Measurements from ENCODE around the gene PRR3. TPM values are rescaled to one million over a fixed set of nuclear protein-coding genes. Genes with fewer than 3 reads are reported as not detected.
A peak's percentile ranks its signal among the peaks of the same experiment; 100 is the strongest.

PRR3 gene
- total and polyA plus RNA-seq, 9 of the 15 experiments (the other 6 are each of a cell fraction or from before 2014, with no cell fraction given), result 23.5 to 59.6 (median 28.8) TPM

DNA sequence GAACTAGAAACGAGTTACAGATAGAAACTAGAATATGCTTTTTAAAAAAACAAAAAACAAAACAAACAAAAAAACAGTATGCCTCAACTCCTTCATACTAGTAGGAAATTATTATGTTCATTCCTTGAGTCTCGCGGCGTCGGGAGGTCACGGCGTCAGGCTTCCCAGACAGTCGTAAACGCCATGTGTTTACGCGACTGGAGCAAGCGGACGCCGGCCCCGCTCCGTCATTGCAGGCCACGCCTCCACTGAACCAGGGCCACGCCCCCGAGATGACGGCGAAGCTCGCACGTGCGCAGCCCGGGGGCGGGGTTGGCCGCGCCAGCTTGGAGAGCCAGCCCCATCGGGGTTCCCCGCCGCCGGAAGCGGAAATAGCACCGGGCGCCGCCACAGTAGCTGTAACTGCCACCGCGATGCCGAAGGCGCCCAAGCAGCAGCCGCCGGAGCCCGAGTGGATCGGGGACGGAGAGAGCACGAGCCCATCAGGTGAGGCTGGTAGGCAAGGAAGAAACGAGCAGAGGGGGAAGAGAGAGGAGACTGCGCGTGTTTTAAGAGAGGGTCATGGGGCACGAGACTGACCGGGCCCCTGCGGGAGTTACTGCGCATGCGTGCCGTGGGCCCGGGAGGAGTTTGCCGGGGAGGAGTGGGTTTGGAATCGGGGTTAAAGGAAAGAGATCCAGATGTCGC, 14.1 kb downstream of the PRR3 start, which contains the start of gene ABCF1 (continued):
- TF ChIP-seq, protein P1, sequence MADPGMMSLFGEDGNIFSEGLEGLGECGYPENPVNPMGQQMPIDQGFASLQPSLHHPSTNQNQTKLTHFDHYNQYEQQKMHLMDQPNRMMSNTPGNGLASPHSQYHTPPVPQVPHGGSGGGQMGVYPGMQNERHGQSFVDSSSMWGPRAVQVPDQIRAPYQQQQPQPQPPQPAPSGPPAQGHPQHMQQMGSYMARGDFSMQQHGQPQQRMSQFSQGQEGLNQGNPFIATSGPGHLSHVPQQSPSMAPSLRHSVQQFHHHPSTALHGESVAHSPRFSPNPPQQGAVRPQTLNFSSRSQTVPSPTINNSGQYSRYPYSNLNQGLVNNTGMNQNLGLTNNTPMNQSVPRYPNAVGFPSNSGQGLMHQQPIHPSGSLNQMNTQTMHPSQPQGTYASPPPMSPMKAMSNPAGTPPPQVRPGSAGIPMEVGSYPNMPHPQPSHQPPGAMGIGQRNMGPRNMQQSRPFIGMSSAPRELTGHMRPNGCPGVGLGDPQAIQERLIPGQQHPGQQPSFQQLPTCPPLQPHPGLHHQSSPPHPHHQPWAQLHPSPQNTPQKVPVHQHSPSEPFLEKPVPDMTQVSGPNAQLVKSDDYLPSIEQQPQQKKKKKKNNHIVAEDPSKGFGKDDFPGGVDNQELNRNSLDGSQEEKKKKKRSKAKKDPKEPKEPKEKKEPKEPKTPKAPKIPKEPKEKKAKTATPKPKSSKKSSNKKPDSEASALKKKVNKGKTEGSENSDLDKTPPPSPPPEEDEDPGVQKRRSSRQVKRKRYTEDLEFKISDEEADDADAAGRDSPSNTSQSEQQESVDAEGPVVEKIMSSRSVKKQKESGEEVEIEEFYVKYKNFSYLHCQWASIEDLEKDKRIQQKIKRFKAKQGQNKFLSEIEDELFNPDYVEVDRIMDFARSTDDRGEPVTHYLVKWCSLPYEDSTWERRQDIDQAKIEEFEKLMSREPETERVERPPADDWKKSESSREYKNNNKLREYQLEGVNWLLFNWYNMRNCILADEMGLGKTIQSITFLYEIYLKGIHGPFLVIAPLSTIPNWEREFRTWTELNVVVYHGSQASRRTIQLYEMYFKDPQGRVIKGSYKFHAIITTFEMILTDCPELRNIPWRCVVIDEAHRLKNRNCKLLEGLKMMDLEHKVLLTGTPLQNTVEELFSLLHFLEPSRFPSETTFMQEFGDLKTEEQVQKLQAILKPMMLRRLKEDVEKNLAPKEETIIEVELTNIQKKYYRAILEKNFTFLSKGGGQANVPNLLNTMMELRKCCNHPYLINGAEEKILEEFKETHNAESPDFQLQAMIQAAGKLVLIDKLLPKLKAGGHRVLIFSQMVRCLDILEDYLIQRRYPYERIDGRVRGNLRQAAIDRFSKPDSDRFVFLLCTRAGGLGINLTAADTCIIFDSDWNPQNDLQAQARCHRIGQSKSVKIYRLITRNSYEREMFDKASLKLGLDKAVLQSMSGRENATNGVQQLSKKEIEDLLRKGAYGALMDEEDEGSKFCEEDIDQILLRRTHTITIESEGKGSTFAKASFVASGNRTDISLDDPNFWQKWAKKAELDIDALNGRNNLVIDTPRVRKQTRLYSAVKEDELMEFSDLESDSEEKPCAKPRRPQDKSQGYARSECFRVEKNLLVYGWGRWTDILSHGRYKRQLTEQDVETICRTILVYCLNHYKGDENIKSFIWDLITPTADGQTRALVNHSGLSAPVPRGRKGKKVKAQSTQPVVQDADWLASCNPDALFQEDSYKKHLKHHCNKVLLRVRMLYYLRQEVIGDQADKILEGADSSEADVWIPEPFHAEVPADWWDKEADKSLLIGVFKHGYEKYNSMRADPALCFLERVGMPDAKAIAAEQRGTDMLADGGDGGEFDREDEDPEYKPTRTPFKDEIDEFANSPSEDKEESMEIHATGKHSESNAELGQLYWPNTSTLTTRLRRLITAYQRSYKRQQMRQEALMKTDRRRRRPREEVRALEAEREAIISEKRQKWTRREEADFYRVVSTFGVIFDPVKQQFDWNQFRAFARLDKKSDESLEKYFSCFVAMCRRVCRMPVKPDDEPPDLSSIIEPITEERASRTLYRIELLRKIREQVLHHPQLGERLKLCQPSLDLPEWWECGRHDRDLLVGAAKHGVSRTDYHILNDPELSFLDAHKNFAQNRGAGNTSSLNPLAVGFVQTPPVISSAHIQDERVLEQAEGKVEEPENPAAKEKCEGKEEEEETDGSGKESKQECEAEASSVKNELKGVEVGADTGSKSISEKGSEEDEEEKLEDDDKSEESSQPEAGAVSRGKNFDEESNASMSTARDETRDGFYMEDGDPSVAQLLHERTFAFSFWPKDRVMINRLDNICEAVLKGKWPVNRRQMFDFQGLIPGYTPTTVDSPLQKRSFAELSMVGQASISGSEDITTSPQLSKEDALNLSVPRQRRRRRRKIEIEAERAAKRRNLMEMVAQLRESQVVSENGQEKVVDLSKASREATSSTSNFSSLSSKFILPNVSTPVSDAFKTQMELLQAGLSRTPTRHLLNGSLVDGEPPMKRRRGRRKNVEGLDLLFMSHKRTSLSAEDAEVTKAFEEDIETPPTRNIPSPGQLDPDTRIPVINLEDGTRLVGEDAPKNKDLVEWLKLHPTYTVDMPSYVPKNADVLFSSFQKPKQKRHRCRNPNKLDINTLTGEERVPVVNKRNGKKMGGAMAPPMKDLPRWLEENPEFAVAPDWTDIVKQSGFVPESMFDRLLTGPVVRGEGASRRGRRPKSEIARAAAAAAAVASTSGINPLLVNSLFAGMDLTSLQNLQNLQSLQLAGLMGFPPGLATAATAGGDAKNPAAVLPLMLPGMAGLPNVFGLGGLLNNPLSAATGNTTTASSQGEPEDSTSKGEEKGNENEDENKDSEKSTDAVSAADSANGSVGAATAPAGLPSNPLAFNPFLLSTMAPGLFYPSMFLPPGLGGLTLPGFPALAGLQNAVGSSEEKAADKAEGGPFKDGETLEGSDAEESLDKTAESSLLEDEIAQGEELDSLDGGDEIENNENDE (IDR thresholded peaks at IDR 0.05; ENCODE audit: low read depth, low read length), result no peak
- TF ChIP-seq, protein P2, sequence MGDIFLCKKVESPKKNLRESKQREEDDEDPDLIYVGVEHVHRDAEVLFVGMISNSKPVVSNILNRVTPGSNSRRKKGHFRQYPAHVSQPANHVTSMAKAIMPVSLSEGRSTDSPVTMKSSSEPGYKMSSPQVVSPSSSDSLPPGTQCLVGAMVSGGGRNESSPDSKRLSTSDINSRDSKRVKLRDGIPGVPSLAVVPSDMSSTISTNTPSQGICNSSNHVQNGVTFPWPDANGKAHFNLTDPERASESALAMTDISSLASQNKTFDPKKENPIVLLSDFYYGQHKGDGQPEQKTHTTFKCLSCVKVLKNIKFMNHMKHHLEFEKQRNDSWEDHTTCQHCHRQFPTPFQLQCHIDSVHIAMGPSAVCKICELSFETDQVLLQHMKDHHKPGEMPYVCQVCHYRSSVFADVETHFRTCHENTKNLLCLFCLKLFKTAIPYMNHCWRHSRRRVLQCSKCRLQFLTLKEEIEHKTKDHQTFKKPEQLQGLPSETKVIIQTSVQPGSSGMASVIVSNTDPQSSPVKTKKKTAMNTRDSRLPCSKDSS (IDR thresholded peaks at IDR 0.05; ENCODE audit: low read depth, partially characterized antibody), result no peak
- TF ChIP-seq, protein P3, sequence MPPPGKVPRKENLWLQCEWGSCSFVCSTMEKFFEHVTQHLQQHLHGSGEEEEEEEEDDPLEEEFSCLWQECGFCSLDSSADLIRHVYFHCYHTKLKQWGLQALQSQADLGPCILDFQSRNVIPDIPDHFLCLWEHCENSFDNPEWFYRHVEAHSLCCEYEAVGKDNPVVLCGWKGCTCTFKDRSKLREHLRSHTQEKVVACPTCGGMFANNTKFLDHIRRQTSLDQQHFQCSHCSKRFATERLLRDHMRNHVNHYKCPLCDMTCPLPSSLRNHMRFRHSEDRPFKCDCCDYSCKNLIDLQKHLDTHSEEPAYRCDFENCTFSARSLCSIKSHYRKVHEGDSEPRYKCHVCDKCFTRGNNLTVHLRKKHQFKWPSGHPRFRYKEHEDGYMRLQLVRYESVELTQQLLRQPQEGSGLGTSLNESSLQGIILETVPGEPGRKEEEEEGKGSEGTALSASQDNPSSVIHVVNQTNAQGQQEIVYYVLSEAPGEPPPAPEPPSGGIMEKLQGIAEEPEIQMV (tag; conservative IDR thresholded peaks at IDR 0.05; ENCODE audit: low read depth), result peak; percentile 62; the same call in 1 of the 2 replicates
- TF ChIP-seq ZBTB17 (CRISPR knock-in tag; IDR thresholded peaks at IDR 0.05) (peak; percentile 90), ZNF696 (CRISPR knock-in tag; conservative IDR thresholded peaks at IDR 0.05) (no peak), MAFG (tag; conservative IDR thresholded peaks at IDR 0.05) (no peak), SRSF3 (IDR thresholded peaks at IDR 0.05; ENCODE audit: insufficient read depth, low read length) (no peak), CREM (IDR thresholded peaks at IDR 0.05; ENCODE audit: low read depth) (peak; percentile 98)
- TF ChIP-seq, protein P4, sequence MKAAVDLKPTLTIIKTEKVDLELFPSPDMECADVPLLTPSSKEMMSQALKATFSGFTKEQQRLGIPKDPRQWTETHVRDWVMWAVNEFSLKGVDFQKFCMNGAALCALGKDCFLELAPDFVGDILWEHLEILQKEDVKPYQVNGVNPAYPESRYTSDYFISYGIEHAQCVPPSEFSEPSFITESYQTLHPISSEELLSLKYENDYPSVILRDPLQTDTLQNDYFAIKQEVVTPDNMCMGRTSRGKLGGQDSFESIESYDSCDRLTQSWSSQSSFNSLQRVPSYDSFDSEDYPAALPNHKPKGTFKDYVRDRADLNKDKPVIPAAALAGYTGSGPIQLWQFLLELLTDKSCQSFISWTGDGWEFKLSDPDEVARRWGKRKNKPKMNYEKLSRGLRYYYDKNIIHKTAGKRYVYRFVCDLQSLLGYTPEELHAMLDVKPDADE (conservative IDR thresholded peaks at IDR 0.05; ENCODE audit: control insufficient read depth, low read depth, low read length), result peak; percentile 90
